ENCODE measurements around the gene SRMS.

GRCh38 chr20:63497138-63497945 is 50.2 kb downstream of the SRMS start:
- TF ChIP-seq CTCF (IDR thresholded peaks at IDR 0.05) (no peak), EZH2 (IDR thresholded peaks at IDR 0.05) (no peak), EZH2phosphoT487 (IDR thresholded peaks at IDR 0.05) (no peak)

All from neural progenitor cell (in vitro differentiated cells).